ENCODE results near the gene PACC1. TPM values are rescaled to one million over a fixed set of nuclear protein-coding genes. Genes with fewer than 3 reads are reported as not detected.

PACC1 gene
- total and polyA plus RNA-seq, 10 of the 15 experiments (the other 5 are each of a cell fraction or from before 2014, with no cell fraction given): 16.1 to 29.7 (median 19.3) TPM

DNA sequence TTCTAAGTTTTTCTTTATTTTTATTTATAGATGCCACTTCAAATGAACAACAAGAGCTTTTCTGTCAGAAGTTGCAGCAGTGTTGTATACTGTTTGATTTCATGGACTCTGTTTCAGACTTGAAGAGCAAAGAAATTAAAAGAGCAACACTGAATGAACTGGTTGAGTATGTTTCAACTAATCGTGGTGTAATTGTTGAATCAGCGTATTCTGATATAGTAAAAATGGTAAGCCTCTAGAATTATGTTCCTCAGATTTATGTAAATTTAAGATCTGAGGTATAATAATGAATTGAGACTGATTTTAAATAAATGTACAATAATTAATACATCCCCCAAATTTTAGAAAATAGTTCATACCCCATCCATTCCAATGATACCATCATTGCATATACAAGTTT is 85.6 kb downstream of the PACC1 start:
- 100% methylated on average over 2 of the region's 2 CpGs for WGBS (ENCODE audit: insufficient coverage, insufficient replicate concordance, low lambda C conversion rate, missing lambda C conversion rate)
- no peaks in the 10 kb centered on the region for H3K4me1 ChIP-seq (ENCODE audit: control insufficient read depth, insufficient read depth, low read length)
- H3K9ac ChIP-seq (ENCODE audit: control insufficient read depth, insufficient read depth, low read length): no peak overlapping the region
- CTCF ChIA-PET: interaction anchor here (1.1 to 1.2 kb wide), 2 partner anchors 37 to 42 kb away, joined by 4 read pairs; no protein-coding TSS in a partner anchor
- H3K27me3 ChIP-seq (replicated peaks in 1 of 2; ENCODE audit: control insufficient read depth in 2 of 2, insufficient read depth in 2 of 2, low read length in 1 of 2): no peaks in the 10 kb centered on the region
- FAIRE-seq: no peak
- H3K79me2 ChIP-seq (ENCODE audit: control insufficient read depth, insufficient read depth, low read length): no peaks in the 10 kb centered on the region; the same call in 1 of the 2 replicates
- no TSS peak for BruUV-seq (replicated peaks)
- H3K27ac ChIP-seq (ENCODE audit: control insufficient read depth, insufficient read depth): no peak overlapping the region
- H4K20me1 ChIP-seq (ENCODE audit: control insufficient read depth, insufficient read depth): no peaks in the 10 kb centered on the region
- intact Hi-C loops (cut with micrococcal nuclease; ENCODE audit: unreplicated experiment) (no loop called here), in situ Hi-C loops (cut with MboI) (no loop called here)
- RAD21 ChIA-PET (ENCODE audit: unreplicated experiment): interaction anchor here (0.6 kb wide), 1 partner anchor 15 kb away, joined by 3 read pairs; no protein-coding TSS in a partner anchor
- SMC1A ChIA-PET (ENCODE audit: uncharacterized antibody, unreplicated experiment): interaction anchor here (0.5 to 1.9 kb wide), 5 partner anchors 12 to 648 kb away, joined by 3 to 6 read pairs (median 3); no protein-coding TSS in a partner anchor
- peaks cover 0 to 10% of the 10 kb centered on the region in 2 experiments; a peak in 1 of 4 replicates for H3K36me3 ChIP-seq (ENCODE audit: control insufficient read depth in 2 of 2, insufficient read depth in 2 of 2, low read length in 1 of 2)
- POLR2A ChIA-PET: no interaction called here
- H3K4me2 ChIP-seq (ENCODE audit: control insufficient read depth, insufficient read depth): no peak overlapping the region
- no peaks in the 10 kb centered on the region for H3K9me3 ChIP-seq (replicated peaks; ENCODE audit: control insufficient read depth, insufficient read depth, low read length)
- no peak overlapping the region for H3K4me3 ChIP-seq
- no peak for ATAC-seq
- no peak for DNase-seq (ENCODE audit: low read depth, low spot score)
- no peak overlapping the region for H2AFZ ChIP-seq (ENCODE audit: control insufficient read depth, low read depth, low read length)
- TF ChIP-seq SIN3A (IDR thresholded peaks at IDR 0.05; ENCODE audit: low read depth, low read length) (no peak), GABPA (IDR thresholded peaks at IDR 0.05; ENCODE audit: low read depth) (no peak), FOXM1 (IDR thresholded peaks at IDR 0.05; ENCODE audit: low read depth, low read length) (no peak), NBN (IDR thresholded peaks at IDR 0.05) (no peak), JUND (IDR thresholded peaks at IDR 0.05; ENCODE audit: low read depth, low read length) (no peak), POU2F2 (IDR thresholded peaks at IDR 0.05; ENCODE audit: borderline replicate concordance, low read depth, low read length) (no peak), SMARCA5 (IDR thresholded peaks at IDR 0.05) (no peak), LARP7 (IDR thresholded peaks at IDR 0.05) (no peak)
- TF ChIP-seq, protein P1, sequence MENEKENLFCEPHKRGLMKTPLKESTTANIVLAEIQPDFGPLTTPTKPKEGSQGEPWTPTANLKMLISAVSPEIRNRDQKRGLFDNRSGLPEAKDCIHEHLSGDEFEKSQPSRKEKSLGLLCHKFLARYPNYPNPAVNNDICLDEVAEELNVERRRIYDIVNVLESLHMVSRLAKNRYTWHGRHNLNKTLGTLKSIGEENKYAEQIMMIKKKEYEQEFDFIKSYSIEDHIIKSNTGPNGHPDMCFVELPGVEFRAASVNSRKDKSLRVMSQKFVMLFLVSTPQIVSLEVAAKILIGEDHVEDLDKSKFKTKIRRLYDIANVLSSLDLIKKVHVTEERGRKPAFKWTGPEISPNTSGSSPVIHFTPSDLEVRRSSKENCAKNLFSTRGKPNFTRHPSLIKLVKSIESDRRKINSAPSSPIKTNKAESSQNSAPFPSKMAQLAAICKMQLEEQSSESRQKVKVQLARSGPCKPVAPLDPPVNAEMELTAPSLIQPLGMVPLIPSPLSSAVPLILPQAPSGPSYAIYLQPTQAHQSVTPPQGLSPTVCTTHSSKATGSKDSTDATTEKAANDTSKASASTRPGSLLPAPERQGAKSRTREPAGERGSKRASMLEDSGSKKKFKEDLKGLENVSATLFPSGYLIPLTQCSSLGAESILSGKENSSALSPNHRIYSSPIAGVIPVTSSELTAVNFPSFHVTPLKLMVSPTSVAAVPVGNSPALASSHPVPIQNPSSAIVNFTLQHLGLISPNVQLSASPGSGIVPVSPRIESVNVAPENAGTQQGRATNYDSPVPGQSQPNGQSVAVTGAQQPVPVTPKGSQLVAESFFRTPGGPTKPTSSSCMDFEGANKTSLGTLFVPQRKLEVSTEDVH (IDR thresholded peaks at IDR 0.05; ENCODE audit: low read depth, partially characterized antibody): no peak
- TF ChIP-seq, protein P2, sequence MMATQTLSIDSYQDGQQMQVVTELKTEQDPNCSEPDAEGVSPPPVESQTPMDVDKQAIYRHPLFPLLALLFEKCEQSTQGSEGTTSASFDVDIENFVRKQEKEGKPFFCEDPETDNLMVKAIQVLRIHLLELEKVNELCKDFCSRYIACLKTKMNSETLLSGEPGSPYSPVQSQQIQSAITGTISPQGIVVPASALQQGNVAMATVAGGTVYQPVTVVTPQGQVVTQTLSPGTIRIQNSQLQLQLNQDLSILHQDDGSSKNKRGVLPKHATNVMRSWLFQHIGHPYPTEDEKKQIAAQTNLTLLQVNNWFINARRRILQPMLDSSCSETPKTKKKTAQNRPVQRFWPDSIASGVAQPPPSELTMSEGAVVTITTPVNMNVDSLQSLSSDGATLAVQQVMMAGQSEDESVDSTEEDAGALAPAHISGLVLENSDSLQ (IDR thresholded peaks at IDR 0.05): no peak
- TF ChIP-seq, protein P3, sequence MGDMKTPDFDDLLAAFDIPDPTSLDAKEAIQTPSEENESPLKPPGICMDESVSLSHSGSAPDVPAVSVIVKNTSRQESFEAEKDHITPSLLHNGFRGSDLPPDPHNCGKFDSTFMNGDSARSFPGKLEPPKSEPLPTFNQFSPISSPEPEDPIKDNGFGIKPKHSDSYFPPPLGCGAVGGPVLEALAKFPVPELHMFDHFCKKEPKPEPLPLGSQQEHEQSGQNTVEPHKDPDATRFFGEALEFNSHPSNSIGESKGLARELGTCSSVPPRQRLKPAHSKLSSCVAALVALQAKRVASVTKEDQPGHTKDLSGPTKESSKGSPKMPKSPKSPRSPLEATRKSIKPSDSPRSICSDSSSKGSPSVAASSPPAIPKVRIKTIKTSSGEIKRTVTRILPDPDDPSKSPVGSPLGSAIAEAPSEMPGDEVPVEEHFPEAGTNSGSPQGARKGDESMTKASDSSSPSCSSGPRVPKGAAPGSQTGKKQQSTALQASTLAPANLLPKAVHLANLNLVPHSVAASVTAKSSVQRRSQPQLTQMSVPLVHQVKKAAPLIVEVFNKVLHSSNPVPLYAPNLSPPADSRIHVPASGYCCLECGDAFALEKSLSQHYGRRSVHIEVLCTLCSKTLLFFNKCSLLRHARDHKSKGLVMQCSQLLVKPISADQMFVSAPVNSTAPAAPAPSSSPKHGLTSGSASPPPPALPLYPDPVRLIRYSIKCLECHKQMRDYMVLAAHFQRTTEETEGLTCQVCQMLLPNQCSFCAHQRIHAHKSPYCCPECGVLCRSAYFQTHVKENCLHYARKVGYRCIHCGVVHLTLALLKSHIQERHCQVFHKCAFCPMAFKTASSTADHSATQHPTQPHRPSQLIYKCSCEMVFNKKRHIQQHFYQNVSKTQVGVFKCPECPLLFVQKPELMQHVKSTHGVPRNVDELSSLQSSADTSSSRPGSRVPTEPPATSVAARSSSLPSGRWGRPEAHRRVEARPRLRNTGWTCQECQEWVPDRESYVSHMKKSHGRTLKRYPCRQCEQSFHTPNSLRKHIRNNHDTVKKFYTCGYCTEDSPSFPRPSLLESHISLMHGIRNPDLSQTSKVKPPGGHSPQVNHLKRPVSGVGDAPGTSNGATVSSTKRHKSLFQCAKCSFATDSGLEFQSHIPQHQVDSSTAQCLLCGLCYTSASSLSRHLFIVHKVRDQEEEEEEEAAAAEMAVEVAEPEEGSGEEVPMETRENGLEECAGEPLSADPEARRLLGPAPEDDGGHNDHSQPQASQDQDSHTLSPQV (IDR thresholded peaks at IDR 0.05): no peak
- TF ChIP-seq, protein P4, sequence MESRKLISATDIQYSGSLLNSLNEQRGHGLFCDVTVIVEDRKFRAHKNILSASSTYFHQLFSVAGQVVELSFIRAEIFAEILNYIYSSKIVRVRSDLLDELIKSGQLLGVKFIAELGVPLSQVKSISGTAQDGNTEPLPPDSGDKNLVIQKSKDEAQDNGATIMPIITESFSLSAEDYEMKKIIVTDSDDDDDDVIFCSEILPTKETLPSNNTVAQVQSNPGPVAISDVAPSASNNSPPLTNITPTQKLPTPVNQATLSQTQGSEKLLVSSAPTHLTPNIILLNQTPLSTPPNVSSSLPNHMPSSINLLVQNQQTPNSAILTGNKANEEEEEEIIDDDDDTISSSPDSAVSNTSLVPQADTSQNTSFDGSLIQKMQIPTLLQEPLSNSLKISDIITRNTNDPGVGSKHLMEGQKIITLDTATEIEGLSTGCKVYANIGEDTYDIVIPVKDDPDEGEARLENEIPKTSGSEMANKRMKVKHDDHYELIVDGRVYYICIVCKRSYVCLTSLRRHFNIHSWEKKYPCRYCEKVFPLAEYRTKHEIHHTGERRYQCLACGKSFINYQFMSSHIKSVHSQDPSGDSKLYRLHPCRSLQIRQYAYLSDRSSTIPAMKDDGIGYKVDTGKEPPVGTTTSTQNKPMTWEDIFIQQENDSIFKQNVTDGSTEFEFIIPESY (IDR thresholded peaks at IDR 0.05): no peak
